ENCODE results near the gene ZNF789. TPM values are rescaled to one million over a fixed set of nuclear protein-coding genes. Genes with fewer than 3 reads are reported as not detected.

Gene ZNF789
- total and polyA plus RNA-seq, 2 of the 13 experiments (the other 11 are each of a cell fraction or from before 2014, with no cell fraction given), result 19.8 to 25.1 TPM

GRCh38 chr7:99468336-99468918, 4.3 kb upstream of the ZNF789 start:
- no peak overlapping the region for H3K27ac ChIP-seq (ENCODE audit: extremely low read length, insufficient read depth, low read length)
- no peak overlapping the region for H3K4me2 ChIP-seq (ENCODE audit: low read depth, low read length)
- intact Hi-C loops (cut with micrococcal nuclease; ENCODE audit: unreplicated experiment) (no loop called here), in situ Hi-C loops (cut with HindIII; ENCODE audit: extremely low pct_ligation_motif_present, low pct_unique_long_range_greater_than_20kb) (no loop called here)
- H3K27me3 ChIP-seq (ENCODE audit: control insufficient read depth in 1 of 2, insufficient read depth in 2 of 2, low read length in 2 of 2), result no peaks in the 10 kb centered on the region; a peak in 1 of 5 replicates
- WGBS (ENCODE audit: low lambda C conversion rate), result 87% methylated on average over 22 of the region's 29 CpGs
- H3K9me3 ChIP-seq (ENCODE audit: low read length), result no peaks in the 10 kb centered on the region
- no peak overlapping the region for H3K4me3 ChIP-seq (replicated peaks in 1 of 3; ENCODE audit: insufficient read depth in 1 of 3, low read depth in 2 of 3, low read length in 3 of 3)
- DNase-seq (ENCODE audit: low spot score), result no peak
- peaks cover 0 to 4% of the 10 kb centered on the region in 2 experiments; a peak in 3 of 5 replicates for H3K36me3 ChIP-seq (replicated peaks in 1 of 2; ENCODE audit: control insufficient read depth in 1 of 2, insufficient read depth in 2 of 2, low read length in 2 of 2)
- H3K4me1 ChIP-seq (ENCODE audit: insufficient read depth, low read length), result peaks cover 40% of the 10 kb centered on the region
- no peak for ATAC-seq
- FAIRE-seq, result no peak
- ChIA-PET POLR2A (interaction anchor here (1.1 kb wide), 1 partner anchor 32 kb away, joined by 3 read pairs; no protein-coding TSS in a partner anchor), CTCF (ENCODE audit: low intra/inter-chr PET ratio, low total read pairs) (no interaction called here)
- peaks cover 32% of the 10 kb centered on the region for H3K79me2 ChIP-seq (ENCODE audit: insufficient read depth, low read length)
- H4K20me1 ChIP-seq (ENCODE audit: insufficient read depth, low read length), result peaks cover 4% of the 10 kb centered on the region; the same call in 1 of the 2 replicates
- H3K9ac ChIP-seq (ENCODE audit: insufficient read depth, low read depth, low read length), result no peak overlapping the region
- H2AFZ ChIP-seq (ENCODE audit: low read length), result no peak overlapping the region
- BruUV-seq (replicated peaks), result no TSS peak
- TF ChIP-seq ELF4 (CRISPR knock-in tag; IDR thresholded peaks at IDR 0.05; ENCODE audit: borderline replicate concordance), result no peak
- TF ChIP-seq MAFF (IDR thresholded peaks at IDR 0.05; ENCODE audit: low read depth, low read length), result no peak
- TF ChIP-seq ZNF703 (CRISPR knock-in tag; IDR thresholded peaks at IDR 0.05; ENCODE audit: borderline replicate concordance), result no peak
- no peak for TF ChIP-seq TIGD3 (CRISPR knock-in tag; IDR thresholded peaks at IDR 0.05; ENCODE audit: borderline replicate concordance)
- TF ChIP-seq, protein P1, sequence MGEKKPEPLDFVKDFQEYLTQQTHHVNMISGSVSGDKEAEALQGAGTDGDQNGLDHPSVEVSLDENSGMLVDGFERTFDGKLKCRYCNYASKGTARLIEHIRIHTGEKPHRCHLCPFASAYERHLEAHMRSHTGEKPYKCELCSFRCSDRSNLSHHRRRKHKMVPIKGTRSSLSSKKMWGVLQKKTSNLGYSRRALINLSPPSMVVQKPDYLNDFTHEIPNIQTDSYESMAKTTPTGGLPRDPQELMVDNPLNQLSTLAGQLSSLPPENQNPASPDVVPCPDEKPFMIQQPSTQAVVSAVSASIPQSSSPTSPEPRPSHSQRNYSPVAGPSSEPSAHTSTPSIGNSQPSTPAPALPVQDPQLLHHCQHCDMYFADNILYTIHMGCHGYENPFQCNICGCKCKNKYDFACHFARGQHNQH (CRISPR knock-in tag; IDR thresholded peaks at IDR 0.05), result no peak
- TF ChIP-seq CENPT (CRISPR knock-in tag; IDR thresholded peaks at IDR 0.05; ENCODE audit: low read depth), result no peak
- TF ChIP-seq ETS1 (CRISPR knock-in tag; IDR thresholded peaks at IDR 0.05), result no peak
- TF ChIP-seq, protein P2, sequence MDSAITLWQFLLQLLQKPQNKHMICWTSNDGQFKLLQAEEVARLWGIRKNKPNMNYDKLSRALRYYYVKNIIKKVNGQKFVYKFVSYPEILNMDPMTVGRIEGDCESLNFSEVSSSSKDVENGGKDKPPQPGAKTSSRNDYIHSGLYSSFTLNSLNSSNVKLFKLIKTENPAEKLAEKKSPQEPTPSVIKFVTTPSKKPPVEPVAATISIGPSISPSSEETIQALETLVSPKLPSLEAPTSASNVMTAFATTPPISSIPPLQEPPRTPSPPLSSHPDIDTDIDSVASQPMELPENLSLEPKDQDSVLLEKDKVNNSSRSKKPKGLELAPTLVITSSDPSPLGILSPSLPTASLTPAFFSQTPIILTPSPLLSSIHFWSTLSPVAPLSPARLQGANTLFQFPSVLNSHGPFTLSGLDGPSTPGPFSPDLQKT (CRISPR knock-in tag; IDR thresholded peaks at IDR 0.05; ENCODE audit: borderline replicate concordance), result no peak
- TF ChIP-seq RBFOX2 (IDR thresholded peaks at IDR 0.05; ENCODE audit: low read depth, low read length), result no peak
- no peak for TF ChIP-seq MED1 (CRISPR knock-in tag; IDR thresholded peaks at IDR 0.05)
- TF ChIP-seq TERF1 (CRISPR knock-in tag; IDR thresholded peaks at IDR 0.05), result no peak
- no peak for TF ChIP-seq ZNF549 (CRISPR knock-in tag; IDR thresholded peaks at IDR 0.05)
- no peak for TF ChIP-seq ZSCAN21 (CRISPR knock-in tag; IDR thresholded peaks at IDR 0.05; ENCODE audit: borderline replicate concordance)
- TF ChIP-seq, protein P3, sequence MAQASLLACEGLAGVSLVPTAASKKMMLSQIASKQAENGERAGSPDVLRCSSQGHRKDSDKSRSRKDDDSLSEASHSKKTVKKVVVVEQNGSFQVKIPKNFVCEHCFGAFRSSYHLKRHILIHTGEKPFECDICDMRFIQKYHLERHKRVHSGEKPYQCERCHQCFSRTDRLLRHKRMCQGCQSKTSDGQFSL (CRISPR knock-in tag; IDR thresholded peaks at IDR 0.05), result no peak
- TF ChIP-seq ZNF335 (CRISPR knock-in tag; IDR thresholded peaks at IDR 0.05), result no peak
- TF ChIP-seq NR1H2 (CRISPR knock-in tag; IDR thresholded peaks at IDR 0.05; ENCODE audit: borderline replicate concordance, low read depth), result no peak
- no peak for TF ChIP-seq TBX3 (IDR thresholded peaks at IDR 0.05; ENCODE audit: borderline replicate concordance)
- TF ChIP-seq TBL1XR1 (IDR thresholded peaks at IDR 0.05; ENCODE audit: borderline replicate concordance, low read length, partially characterized antibody), result no peak

All from HepG2 (cell line).